Mucosa of stomach (tissue), 1 donor: ENCODE results near the gene GADD45B.
"Not testable (repeated sequence)": the region's sequence is repeated elsewhere in the genome, so short reads cannot be mapped to it uniquely, and the experiment has no call there.

Source experiments
- H3K27me3 ChIP-seq: one replicate; pipeline ENCODE4 v1.7.0; 2013; ENCODE audit warnings: mild to moderate bottlenecking, low read length; ENCODE audit not compliant: control insufficient read depth, insufficient read depth
- H3K36me3 ChIP-seq: one replicate; pipeline ENCODE4 v1.7.0; 2013; ENCODE audit warnings: low read length; ENCODE audit not compliant: control insufficient read depth, insufficient read depth
- H3K4me1 ChIP-seq: one replicate; pipeline ENCODE4 v1.7.0; 2013; ENCODE audit warnings: mild to moderate bottlenecking, low read length; ENCODE audit not compliant: control insufficient read depth, insufficient read depth
- H3K4me3 ChIP-seq: one replicate; pipeline ENCODE4 v1.7.0; 2013; ENCODE audit warnings: low read length
- H3K9ac ChIP-seq: one replicate; pipeline ENCODE4 v1.7.0; 2013; ENCODE audit warnings: mild to moderate bottlenecking, low read length, moderate library complexity
- H3K9me3 ChIP-seq: one replicate; pipeline ENCODE4 v1.7.0; 2013; ENCODE audit warnings: mild to moderate bottlenecking, low read length, moderate library complexity; ENCODE audit not compliant: control insufficient read depth
- donor health status: Pancreatic carcinoma.

GADD45B gene

GRCh38 chr19:2518856-2519255 is 42.9 kb downstream of the GADD45B start:
- H3K36me3 ChIP-seq, H3K27me3 ChIP-seq, H3K4me3 ChIP-seq, H3K9me3 ChIP-seq, H3K4me1 ChIP-seq, H3K9ac ChIP-seq: not testable (repeated sequence)

GRCh38 chr19:2519482-2519881 is 43.6 kb downstream of the GADD45B start:
- H3K4me3 ChIP-seq, result no peak overlapping the region
- no peaks in the 10 kb centered on the region for H3K4me1 ChIP-seq
- H3K36me3 ChIP-seq, result no peaks in the 10 kb centered on the region
- no peaks in the 10 kb centered on the region for H3K27me3 ChIP-seq
- H3K9me3 ChIP-seq, result no peaks in the 10 kb centered on the region
- H3K9ac ChIP-seq, result no peak overlapping the region

- Histone ChIP-seq H3K36me3 (no peaks in the 10 kb centered on the region), H3K4me1 (peaks cover 6% of the 10 kb centered on the region), H3K27me3 (no peaks in the 10 kb centered on the region), H3K9me3 (no peaks in the 10 kb centered on the region), H3K9ac (no peak overlapping the region), H3K4me3 (no peak overlapping the region)
These were observed 47.8 kb downstream of the GADD45B start for GRCh38 chr19:2523630-2524311.

GRCh38 chr19:2524361-2524839 is 48.5 kb downstream of the GADD45B start:
- H3K4me3 ChIP-seq, result no peak overlapping the region
- H3K36me3 ChIP-seq, result no peaks in the 10 kb centered on the region
- peaks cover 9% of the 10 kb centered on the region for H3K4me1 ChIP-seq
- no peak overlapping the region for H3K9ac ChIP-seq
- H3K9me3 ChIP-seq, result no peaks in the 10 kb centered on the region
- no peaks in the 10 kb centered on the region for H3K27me3 ChIP-seq

GRCh38 chr19:2524840-2525723 is 49.2 kb downstream of the GADD45B start:
- Histone ChIP-seq H3K36me3 (no peaks in the 10 kb centered on the region), H3K4me1 (peaks cover 9% of the 10 kb centered on the region), H3K9me3 (no peaks in the 10 kb centered on the region), H3K4me3 (no peak overlapping the region), H3K27me3 (no peaks in the 10 kb centered on the region), H3K9ac (peak overlapping the region; percentile 34)

- H3K36me3 ChIP-seq, result no peaks in the 10 kb centered on the region
- H3K27me3 ChIP-seq, result no peaks in the 10 kb centered on the region
- H3K9ac ChIP-seq, result no peak overlapping the region
- no peak overlapping the region for H3K4me3 ChIP-seq
- H3K4me1 ChIP-seq, result peaks cover 9% of the 10 kb centered on the region
- no peaks in the 10 kb centered on the region for H3K9me3 ChIP-seq
These were observed 51.2 kb downstream of the GADD45B start for GRCh38 chr19:2527171-2527570.

GRCh38 chr19:2527686-2528085 is 51.8 kb downstream of the GADD45B start:
- Histone ChIP-seq H3K36me3 (no peaks in the 10 kb centered on the region), H3K4me1 (peaks cover 9% of the 10 kb centered on the region), H3K9ac (no peak overlapping the region), H3K27me3 (no peaks in the 10 kb centered on the region), H3K4me3 (no peak overlapping the region), H3K9me3 (no peaks in the 10 kb centered on the region)
